Ovary (tissue), 3 donors: ENCODE results near the gene PPP1R9B.

ENCODE experiments used
- CTCF ChIP-seq, 3 donors: fragments of 450-650 bp in 2 of 3; fragments of 200-600 bp in 1 of 3; IDR thresholded peaks; one replicate each; pipeline versions ENCODE4 v1.5.1 to v1.8.0; 2016 to 2022; ENCODE audit warnings: antibody characterized with exemption in 3 of 3, mild to moderate bottlenecking in 1 of 3
- POLR2A ChIP-seq: fragments of 450-650 bp; IDR thresholded peaks from one replicate; pipeline ENCODE4 v1.6.1; 2017; ENCODE audit warnings: antibody characterized with exemption, mild to moderate bottlenecking, moderate library complexity
- donor health status: DM: no; HTN: no; CAD: no.

DNA sequence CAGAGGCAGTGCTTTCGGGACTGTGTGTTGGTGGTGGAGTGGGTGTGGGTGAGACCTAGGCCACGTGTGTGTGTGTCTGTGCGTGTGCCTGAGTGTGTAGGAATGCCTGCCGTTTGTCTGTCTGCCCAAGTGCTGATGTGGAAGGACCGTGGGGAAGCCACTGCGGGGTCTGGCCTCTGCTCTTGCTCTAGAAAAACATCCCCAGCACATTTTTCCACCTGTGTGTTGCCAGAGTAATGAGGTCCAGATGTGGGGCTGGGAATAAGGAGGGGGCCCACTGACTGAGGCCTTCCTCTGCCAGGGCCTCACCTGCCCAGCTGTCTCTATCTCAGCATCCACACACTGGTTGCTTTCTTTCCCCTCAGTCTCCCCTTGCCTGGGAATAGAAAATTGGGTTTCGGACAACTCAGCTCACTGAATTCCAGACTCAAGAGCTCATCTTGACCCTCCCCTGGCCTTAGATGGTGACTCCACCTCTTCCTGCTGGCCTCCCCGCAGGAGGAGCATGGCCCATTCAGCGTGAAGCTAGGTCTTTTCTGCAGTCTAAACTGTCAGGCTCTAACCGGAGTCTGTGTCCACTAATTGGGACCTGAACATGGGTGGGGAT is 23.0 kb upstream of the PPP1R9B start:
- no peak for TF ChIP-seq CTCF (IDR thresholded peaks at IDR 0.05)
- no peak for TF ChIP-seq POLR2A
